Activated T-cell treated with anti-CD3 and anti-CD28 coated beads, Interleukin-2, amount 50 U/mL, for 1 hour (primary cell): ENCODE measurements around the gene IFNAR1.
A peak's percentile ranks its signal among the peaks of the same experiment; 100 is the strongest.
"Not testable (repeated sequence)": the region's sequence is repeated elsewhere in the genome, so short reads cannot be mapped to it uniquely, and the experiment has no call there.

Experiments used
- DNase-seq: peaks from one replicate; pipeline ENCODE4 v3.0.0-alpha.2; 2020

Gene IFNAR1

DNA sequence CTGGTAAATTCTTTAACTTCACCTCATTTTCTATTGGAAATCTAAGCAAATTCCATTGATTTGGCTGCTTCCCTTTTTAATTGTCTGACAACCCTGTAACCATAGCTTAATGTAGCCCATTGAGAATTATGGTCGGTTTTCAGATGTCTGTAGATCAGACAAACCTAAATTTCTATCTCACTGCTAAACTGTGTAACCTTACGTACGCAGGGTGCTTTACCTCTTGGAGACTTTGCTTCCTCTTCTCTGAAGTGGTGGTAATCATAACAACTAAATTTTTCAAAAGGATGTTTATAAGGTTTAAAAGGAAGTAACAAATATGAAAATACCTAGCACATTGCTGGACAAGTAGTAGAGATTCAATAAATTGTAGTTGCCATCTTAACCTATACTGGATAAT is 25.9 kb downstream of the IFNAR1 start:
- DNase-seq = no peak

DNA sequence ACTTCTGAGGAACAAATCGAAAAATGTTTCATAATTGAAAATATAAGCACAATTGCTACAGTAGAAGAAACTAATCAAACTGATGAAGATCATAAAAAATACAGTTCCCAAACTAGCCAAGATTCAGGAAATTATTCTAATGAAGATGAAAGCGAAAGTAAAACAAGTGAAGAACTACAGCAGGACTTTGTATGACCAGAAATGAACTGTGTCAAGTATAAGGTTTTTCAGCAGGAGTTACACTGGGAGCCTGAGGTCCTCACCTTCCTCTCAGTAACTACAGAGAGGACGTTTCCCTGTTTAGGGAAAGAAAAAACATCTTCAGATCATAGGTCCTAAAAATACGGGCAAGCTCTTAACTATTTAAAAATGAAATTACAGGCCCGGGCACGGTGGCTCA is 30.6 kb downstream of the IFNAR1 start:
- no peak for DNase-seq

DNA sequence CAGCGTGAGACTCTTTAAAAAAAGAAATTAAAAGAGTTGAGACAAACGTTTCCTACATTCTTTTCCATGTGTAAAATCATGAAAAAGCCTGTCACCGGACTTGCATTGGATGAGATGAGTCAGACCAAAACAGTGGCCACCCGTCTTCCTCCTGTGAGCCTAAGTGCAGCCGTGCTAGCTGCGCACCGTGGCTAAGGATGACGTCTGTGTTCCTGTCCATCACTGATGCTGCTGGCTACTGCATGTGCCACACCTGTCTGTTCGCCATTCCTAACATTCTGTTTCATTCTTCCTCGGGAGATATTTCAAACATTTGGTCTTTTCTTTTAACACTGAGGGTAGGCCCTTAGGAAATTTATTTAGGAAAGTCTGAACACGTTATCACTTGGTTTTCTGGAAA is 31.2 kb downstream of the IFNAR1 start:
- DNase-seq = no peak

DNA sequence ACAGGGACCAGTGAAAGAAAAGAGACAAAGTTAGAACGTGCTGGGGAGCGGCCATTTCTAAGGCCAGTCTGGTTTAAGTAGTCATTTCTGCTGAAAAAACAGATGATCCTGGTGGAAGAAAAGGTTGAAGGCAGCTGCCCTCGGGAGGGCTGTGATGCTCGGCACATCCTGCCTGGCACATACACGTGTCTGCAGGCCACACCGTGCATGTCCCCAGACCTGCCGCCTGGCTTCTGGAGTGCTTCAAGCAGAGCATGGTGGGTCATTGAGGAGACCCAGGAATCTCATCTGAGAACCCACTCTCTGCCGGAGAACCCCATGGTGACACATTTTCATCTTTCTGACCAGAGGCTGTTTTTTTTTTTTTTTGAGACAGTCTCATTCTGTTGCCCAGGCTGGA is 32.4 kb downstream of the IFNAR1 start:
- DNase-seq = no peak

DNA sequence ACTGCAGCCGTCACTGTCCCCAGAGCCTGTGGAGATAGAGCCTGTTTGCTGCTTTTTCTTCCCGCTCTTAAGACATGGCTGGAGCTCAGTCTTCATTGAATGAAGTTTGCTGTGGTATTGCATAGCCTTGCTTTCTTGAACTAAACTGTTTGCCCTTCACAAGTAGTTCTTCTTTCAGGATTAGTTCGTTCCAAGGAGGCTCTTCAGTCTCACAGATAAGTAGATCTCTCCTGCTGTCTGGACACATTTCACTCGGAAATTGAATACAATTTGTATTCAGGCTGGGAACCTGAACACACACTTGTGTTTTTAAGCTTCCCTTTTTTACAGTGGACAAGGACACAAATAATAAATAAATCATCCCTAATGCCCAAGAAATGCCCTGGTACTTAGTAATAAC is 34.7 kb downstream of the IFNAR1 start:
- DNase-seq = no peak

DNA sequence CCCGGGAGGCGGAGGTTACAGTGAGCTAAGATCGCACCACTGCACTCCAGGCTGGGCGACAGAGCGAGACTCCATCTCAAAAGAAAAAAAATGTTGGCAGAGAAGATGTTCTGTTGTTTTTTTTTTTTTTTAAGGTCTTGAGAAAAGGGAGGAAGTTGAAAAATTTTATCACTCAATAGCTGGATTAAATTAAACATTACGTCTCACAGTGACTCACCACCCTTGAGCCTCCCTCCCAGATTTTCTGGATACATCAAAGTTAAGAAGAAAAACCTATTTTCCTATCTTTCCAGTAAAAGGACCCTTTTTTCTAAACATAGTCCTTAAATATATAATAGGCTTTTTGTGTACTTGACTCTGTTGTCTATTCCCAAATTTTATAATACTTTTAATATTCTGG is 35.5 kb downstream of the IFNAR1 start:
- DNase-seq = no peak

DNA sequence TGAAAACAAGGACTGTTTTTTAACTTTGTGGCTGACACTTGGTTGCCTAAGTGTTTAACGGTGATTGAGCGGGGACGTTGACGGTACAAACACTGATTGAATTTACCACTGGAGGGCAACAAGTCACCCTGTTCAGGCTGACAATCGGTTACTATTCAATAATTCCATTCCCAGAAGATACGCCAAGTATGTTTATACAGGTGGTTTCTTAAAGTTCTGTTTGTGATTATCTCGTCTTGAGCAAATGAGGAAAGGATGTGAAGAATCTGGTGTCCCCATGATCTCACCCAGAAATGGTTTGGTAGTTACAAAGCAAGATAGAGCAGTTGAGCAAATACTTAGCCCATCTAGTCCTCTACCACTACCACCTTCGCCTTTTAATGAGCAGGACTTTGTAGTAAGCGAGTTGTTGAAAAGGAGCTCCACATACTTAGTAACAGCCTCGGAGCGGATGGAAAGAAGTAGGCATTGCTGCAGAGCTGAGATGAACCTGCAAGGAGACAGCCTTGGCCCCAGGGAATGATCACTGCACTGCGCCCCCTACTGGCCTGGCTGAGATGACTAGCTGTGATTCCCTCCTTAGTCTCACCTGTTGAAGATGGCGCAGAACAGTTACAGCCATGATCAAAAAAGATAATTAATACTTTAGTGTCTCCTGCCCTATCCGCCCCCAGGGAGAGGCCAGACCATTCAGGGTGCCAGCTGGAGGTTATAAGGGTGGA is 36.3 kb downstream of the IFNAR1 start:
- DNase-seq = peak; percentile 91

DNA sequence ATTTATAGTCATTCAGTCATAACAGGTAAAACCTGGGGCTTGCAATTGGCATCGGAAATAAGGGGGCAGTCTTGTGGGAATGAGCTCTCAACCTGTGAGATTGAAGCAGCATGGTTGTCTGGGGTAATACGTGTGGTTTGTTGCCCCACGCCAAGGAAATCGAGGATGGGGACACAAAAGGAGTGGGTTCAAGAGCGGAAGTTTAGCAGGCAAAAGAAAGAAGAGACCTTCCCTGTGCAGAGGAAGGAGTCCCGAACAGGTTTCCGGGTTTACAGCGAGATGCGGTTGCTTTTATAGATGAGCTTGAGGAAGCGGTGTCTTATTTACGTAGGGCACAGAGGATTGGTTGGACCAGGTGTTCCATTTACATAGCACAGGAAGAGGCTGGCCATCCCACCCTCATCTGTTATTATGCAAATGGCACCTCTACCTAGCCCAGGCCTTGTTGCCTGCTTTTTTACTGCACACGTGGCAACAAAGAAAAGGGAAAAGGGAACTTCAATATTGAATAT is 37.3 kb downstream of the IFNAR1 start:
- peak; percentile 64 for DNase-seq

DNA sequence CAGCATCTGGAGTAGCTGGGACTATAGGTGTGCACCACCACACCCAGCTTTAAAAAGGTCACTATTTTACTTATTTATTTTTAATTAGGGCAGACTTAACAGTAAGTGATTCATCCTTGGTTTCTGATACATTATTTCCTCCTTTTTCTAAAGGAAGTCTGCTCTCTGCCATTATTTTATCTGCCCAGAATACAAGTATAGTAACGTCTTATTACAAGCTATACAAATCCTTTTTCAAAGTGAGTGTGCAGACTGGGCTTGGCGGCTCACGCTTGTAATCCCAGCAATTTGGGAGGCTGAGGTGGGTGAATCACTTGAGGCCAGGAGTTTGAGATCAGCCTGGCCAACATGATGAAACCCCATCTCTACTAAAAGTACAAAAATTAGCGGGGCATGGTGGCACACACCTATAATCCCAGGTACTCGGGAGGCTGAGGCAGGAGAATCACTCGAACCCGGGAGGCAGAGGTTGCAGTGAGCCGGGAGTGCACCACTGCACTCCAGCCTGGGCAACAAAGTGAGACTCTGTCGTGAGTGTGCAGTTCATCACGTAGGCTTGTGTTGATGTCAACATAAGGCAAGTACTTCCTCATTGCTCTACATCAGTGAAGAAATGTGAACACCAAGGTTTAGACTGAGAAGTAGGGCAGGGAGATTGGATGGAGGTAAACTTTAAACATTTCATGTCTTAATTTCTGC is 39.3 kb downstream of the IFNAR1 start:
- not testable (repeated sequence) for DNase-seq

DNA sequence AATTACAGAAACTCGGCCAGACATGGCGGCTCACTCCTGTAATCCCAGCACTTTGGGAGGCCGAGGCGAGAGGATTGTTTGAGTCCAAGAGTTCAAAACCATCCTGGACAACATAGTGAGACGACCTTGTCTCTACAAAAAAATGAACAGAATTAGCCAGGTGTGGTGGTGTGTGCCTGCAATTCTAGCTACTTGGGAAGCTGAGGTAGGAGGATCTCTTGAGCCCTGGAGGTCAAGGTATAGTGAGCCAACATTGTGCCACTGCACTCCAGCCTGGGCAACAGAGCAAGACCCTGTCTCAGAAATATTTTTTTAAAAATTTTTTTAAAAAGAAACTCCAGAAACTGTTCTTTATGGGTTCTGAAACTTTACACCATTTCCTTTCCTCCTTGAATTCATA is 40.1 kb downstream of the IFNAR1 start:
- DNase-seq = no peak

DNA sequence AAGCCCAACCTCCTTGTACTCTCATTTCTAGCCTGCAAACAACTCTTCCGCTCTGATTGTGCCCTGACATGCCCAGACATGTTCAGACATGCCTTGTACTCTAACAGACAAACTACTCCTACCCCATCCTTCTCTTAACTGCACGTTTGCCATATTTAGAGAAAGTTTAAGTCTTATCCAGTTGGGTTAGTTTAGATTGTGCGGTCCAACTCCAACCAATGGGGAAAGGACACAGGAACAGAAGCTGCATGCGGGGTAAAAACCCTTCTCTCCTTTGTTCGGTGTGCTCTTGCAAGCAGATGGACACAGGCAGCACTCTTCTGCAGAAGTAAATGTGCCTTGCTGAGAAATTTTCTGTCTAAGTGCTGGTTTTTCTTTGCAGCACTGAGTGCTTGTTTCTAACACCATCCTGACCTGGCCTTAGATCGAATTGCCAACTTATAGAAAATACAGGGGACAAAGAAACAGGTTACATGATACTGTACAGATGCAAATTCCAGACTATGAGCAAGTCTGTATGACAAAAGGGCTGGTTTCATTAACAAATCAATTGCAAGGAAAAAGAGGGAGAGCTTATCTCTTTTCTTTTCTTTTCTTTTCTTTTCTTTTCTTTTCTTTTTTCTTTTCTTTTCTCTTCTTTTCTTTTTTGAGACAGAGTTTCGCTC is 42.7 kb downstream of the IFNAR1 start:
- DNase-seq = no peak

DNA sequence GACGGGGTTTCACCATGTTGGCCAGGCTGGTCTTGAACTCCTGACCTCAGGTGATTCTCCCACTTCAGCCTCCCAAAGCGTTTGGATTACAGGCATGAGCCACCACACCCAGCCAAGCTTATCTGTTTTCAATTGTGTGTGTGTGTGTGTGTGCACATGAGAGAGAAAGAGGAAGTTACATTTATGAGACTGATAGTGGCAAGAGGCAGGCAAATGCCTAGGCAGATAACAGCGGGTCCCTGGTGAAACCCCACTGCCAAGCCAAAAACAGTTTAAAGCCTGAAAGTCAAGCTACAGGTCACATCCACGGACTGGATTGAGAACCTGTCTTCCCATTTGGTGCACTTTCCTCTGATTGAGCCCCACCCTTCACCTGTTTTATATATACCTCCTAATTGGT is 43.4 kb downstream of the IFNAR1 start:
- no peak for DNase-seq

DNA sequence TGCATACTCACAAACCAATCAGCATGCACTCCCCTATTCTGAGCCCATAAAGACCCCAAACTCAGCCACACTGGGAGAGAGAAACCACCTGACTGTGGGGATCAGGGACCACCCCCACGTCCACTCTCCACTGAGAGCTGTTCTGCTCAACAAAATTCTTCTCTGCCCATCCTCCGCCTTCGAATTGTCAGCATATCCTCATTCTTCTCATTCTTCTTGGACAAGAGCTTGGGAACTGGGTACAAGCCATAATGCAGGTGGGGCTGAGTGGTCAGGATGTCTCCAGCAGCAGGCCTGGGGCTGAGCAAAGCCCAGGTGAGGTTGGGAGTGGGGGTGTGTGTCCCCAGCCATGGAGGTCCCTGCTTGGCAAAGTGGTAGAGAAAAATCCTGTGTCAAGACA is 43.8 kb downstream of the IFNAR1 start:
- no peak for DNase-seq

DNA sequence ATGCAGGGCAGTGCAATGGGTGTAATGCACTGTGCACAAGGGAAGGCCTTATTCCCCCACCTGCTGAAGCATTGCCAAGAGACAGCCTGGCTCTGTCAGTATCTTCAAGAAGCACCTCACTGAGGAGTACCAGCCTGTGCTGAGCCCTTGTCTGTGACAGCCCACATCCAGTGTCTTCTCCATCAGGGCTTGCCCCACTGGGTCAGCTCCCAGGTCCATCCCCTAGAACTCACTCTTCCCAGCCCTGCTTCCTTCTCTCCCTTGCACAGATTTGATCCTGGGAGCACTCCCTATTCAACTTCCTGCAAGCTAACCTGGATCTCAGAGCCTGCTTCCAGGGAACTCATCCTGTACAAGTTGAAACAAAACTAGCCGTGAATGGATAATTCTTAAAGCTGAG is 44.8 kb downstream of the IFNAR1 start:
- no peak for DNase-seq

DNA sequence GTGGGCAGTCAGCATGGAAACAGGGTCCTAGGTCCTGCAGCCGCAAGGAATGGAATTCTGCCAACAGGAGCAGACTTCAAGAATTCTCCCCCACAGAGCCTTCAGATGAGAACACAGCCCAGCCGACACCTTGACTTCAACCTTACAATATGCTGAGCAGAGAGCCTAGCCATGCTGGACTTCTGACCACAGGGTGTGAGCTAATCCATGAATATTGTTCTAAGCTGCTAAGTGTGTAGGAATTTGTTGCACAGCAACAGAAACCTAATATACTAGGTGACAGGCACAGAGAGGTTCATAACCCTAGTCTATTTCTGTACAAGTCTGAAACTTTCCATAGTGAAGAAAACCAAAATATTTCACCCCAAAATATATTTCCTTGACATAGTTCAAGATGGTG is 45.5 kb downstream of the IFNAR1 start:
- no peak for DNase-seq

DNA sequence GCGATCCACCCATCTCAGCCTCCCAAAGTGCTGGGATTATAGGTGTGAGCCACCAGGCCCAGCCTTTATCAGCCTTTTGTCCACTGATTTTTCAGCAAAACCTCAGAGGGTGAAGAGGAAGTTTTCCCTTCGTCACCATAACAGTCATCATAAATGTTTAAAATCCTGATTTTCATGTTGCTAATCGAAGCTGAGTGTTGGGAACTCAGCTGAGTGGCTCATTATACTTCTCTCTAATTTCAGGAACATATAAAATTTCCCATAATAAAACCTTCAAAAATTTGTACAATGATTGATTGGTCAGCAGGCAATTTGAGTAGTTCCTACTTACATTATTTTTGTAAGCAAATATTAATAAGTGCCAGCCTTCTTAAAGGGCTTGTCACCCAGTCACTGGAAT is 46.6 kb downstream of the IFNAR1 start:
- DNase-seq = no peak

DNA sequence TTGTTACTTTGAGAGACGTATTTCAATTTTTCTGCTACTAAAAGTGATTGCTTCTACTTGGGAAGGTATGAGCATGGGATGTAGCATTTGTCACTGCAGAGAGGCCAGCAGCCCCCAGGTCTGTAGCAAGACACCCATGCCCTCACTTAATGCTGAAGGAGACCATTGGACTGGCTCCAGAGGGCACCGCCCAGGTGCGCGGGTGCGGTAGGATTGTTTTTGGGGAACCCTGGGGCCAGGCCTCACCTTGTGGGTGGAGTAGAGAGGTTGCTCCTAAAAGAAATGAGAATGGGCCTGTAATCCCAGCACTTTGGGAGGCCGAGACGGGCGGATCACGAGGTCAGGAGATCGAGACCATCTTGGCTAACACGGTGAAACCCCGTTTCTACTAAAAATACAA is 47.8 kb downstream of the IFNAR1 start:
- DNase-seq = no peak

DNA sequence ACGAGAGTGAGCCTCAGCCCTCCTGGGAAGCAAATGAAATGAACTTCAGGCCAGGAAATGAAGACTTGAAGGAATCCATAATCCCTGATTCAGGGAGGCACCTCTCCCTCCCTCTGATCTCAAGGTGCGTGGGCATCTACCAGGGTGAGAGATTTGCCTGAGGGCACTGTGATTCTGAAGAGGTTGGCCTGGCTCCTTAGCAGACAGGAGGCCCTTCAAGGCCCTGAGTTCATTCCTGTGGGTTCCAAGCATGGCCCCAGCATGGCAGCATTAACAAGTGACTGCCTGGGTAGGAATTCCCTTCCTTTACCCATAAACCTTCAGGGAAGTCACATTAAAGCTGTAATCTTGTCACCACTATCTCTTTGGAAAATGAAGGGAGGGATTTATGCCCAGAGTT is 48.7 kb downstream of the IFNAR1 start:
- DNase-seq = no peak

DNA sequence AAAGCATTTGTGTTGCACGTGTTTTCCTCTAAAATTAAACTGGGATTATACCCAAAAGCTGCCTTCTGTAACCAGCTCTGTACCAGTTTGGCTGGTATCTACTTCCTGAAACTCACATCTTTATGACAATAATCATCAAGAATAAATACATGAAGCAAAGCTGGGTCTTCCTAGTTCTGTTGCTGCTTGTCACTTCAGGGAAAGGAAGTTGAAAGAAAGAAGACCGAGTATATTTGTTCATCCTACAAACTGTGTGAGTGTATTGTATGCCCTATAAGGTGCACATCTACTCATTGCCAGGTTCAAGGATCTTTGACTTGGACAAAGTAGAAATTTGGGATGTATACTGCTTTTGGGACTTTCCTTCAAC is 49.3 kb downstream of the IFNAR1 start:
- no peak for DNase-seq

DNA sequence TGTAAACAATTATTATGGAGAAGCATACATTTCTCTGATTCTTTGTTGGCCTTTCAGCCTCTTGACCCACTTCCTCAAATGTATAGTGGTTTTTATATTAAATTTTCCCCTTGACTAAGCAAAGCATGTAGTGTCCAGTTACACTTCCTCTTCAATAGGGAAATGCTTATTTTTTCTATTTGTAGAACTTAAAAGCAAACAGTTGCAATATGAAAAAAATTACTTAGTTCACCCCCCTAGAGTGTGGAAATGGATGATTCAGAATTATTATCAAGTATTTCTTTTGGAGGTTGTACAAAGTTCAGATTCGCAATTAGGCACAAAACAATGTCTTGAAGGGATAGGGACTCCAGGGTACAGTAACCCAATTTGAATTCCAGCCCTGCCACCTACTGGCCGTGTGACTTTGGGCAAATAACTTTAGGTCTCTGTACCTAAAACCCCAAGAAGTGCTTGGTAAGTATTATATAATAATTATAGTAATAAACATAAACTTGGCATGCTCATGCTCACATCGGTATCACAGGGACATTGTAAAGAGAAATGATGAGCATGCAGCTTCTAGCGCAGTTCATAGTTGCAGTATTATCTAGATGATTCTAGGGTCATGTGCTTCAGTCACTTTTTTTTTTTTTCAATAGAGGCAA is 49.8 kb downstream of the IFNAR1 start:
- peak; percentile 57 for DNase-seq

DNA sequence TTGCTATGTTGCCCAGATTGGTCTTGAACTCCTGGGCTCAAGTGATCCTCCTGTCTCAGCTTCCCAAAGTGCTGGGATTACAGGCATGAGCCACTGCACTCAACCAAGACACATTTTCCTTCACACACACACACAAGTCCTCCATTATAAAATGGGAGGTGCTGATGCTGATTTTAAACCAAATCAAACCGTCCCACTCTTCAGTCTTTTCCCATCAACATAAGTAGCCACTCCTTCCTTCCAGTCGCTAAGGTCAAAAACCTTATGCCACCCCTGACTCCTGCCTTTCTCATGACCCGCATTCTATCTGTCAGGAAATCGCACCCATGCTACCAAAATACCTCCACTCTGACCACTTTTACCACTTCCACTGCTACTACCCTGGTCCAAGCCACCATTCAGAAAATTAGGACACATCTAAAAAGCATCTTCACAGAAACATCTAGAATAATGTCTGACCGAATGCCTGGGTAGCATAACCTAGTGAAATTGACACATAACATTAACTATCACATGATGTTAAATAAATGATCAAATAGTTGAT is 50.4 kb downstream of the IFNAR1 start:
- no peak for DNase-seq

DNA sequence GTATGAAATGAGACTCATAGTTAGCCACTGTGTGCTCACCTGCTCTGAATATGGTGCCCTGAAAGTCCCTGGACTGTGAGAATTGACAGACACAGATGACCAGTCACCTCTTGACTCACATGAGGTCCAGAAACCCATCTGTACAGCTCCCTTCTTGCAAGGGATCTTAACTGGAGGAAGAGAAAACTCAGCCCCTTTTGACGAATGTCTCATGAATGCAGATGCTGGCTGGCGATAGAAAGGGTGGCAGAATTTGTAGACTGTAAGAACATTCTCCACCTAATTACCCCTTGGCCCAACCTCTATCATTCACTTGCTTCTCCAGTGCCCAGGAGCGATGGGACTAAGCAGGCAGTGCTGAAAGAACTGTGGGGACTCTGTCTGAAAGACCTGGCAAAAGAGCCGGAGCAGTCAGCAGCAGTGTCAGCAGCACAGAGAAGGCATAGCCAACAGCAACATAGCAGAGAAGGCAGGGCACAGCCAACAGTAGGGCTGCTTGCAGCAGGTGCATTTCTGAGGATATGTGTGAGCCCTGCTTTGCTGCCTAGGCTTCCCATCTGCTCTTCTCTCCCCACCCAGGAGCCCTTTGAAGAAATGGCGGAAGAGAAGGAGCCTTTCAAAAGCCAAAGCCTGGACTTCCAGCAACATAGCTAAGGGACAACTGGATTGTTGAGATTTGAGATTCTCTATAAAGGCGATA is 52.6 kb downstream of the IFNAR1 start:
- DNase-seq = no peak

DNA sequence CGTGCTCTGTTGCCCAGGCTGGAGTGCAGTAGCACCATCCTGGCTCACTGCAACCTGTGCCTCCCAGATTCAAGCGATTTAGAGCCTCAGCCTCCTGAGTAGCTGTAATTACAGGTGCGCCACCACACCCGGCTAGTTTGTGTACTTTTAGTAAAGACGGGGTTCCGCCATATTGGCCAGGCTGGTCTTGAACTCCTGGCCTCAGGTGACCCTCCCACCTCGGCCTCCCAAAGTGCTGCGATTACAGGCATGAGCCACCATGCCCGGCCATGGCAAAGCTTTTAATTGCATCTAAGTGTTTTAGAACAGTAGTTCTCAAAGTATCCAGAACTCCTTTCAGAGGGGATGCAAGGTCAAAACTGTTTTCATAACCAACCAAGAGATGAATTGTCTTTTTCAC is 53.3 kb downstream of the IFNAR1 start:
- no peak for DNase-seq
